Measurements from ENCODE around the gene NKX1-1.

Gene NKX1-1

DNA sequence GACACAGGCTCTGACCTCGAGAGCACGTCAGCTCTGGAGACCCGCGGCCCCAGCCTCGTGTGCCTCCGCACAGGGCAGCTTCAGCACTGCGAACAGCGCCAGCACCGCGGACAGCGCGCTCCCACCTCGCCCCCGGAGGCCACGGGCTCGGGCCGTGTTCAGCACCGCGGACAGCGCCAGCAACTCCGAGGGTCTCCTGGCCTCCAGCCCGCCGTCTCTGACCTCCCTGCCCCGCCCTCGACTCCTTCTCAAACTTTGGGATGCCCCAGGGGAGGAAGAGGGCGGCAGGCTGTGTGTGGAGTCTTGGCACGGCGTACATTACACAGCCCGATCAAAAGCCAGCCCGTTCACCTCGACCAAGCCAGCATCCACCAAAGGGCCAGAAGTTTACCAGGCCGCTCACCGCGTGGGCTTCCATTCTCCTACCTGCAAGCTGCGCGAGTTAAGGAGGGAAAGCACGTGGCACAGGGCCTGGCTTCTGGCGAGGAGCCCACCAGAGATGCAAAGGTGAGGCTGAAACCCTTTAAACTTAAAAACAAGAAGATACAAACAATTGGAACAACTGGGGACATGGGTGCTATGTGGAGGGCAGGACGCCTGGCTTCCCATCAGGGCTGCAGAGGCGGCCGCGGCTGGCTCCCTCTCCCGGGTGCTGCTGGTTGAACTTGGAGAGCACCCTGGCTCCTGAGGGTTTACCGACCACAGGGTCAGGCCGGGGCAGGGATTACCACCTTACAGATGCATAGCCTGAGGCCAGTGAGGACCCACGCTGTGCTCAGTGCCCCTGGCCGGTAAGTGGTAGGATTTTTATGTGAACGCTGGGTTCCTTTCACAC lies 4.5 kb upstream of the NKX1-1 start:
- TF ChIP-seq TAF1 (IDR thresholded peaks at IDR 0.05; ENCODE audit: borderline replicate concordance, insufficient read depth, low read length): no peak
- TF ChIP-seq SIN3A (IDR thresholded peaks at IDR 0.05; ENCODE audit: borderline replicate concordance, insufficient read depth, low read length): peak; percentile 99
- no peak for TF ChIP-seq POLR2AphosphoS5 (IDR thresholded peaks at IDR 0.05; ENCODE audit: low read depth, low read length)
- TF ChIP-seq, protein P1, sequence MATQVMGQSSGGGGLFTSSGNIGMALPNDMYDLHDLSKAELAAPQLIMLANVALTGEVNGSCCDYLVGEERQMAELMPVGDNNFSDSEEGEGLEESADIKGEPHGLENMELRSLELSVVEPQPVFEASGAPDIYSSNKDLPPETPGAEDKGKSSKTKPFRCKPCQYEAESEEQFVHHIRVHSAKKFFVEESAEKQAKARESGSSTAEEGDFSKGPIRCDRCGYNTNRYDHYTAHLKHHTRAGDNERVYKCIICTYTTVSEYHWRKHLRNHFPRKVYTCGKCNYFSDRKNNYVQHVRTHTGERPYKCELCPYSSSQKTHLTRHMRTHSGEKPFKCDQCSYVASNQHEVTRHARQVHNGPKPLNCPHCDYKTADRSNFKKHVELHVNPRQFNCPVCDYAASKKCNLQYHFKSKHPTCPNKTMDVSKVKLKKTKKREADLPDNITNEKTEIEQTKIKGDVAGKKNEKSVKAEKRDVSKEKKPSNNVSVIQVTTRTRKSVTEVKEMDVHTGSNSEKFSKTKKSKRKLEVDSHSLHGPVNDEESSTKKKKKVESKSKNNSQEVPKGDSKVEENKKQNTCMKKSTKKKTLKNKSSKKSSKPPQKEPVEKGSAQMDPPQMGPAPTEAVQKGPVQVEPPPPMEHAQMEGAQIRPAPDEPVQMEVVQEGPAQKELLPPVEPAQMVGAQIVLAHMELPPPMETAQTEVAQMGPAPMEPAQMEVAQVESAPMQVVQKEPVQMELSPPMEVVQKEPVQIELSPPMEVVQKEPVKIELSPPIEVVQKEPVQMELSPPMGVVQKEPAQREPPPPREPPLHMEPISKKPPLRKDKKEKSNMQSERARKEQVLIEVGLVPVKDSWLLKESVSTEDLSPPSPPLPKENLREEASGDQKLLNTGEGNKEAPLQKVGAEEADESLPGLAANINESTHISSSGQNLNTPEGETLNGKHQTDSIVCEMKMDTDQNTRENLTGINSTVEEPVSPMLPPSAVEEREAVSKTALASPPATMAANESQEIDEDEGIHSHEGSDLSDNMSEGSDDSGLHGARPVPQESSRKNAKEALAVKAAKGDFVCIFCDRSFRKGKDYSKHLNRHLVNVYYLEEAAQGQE (IDR thresholded peaks at IDR 0.05; ENCODE audit: insufficient read depth in 1 of 2, low read depth in 2 of 2, low read length in 2 of 2): peak; percentile 98
- TF ChIP-seq FOXP2 (optimal IDR thresholded peaks at IDR 0.05; ENCODE audit: borderline replicate concordance, extremely low read depth, extremely low read length, insufficient read depth): peak; percentile 57

DNA sequence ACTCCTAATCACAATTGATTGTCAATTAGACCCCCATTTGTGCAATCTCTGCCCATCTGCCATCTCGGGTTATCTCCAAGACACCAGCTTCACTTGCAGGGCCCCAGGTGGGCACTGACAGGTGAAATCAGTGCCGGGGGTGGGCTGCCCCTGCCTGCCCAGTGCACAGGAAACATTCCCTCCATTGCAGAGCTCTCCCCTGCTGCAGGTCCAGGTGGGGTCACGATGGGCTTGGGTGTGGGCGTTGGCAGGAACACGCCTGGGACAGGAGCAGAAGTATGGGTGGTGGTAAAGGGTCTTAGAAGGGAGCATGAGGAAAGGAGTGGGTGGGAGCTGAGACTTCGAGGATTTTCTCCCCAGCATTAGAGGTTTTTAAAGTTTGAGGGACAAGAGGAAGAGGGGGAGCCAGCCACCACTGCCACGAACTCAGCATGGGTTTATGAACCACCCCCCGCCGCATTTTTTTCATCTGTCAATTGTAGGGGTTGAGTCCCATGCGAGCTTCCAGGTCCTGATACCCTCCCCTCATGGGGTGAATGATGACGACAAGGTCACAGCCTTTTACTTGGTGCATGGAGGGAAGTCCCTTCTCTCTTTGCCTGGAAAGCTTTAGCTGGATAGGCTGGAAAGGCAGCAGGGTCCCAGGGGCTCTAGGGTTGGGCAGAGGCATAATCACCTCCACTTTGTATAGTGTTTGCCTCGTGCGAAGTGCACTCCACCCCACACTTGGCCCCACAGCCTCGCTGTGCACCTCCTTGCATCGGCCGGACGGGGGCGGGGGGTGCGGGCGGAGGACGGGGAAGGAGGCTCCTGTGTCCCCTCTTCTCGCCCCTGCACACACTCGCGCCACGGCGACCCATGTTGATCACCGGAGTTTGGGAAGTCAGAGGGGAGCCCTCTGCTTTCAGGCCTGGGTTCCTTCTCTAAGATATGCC lies 3.5 kb upstream of the NKX1-1 start:
- TF ChIP-seq FOXP2 (optimal IDR thresholded peaks at IDR 0.05; ENCODE audit: borderline replicate concordance, extremely low read depth, extremely low read length, insufficient read depth) (no peak), TAF1 (IDR thresholded peaks at IDR 0.05; ENCODE audit: borderline replicate concordance, insufficient read depth, low read length) (no peak), SIN3A (IDR thresholded peaks at IDR 0.05; ENCODE audit: borderline replicate concordance, insufficient read depth, low read length) (no peak), POLR2AphosphoS5 (IDR thresholded peaks at IDR 0.05; ENCODE audit: low read depth, low read length) (no peak)
- TF ChIP-seq, protein P1 (IDR thresholded peaks at IDR 0.05; ENCODE audit: insufficient read depth in 1 of 2, low read depth in 2 of 2, low read length in 2 of 2): no peak

DNA sequence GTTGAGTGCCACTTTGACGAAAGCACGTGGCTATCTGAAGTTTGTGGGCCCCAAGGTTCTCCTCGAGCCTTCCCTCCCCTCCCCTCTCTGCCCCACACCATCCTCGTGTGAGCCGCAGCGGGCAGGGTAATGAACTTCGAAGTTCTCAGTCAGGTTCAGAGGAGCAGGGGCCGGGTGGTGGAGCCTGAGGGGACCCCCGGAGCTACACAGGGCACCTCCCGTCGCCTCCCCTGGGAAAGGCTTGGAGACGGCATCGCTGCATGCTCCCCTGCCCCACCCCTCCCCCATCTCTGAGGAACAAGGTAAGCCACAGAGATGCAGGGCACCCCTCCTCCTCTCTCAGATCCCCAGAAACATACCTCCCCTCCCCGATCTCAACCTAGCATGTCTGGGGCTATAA lies 2.8 kb upstream of the NKX1-1 start:
- TF ChIP-seq FOXP2 (optimal IDR thresholded peaks at IDR 0.05; ENCODE audit: borderline replicate concordance, extremely low read depth, extremely low read length, insufficient read depth) (no peak), TAF1 (IDR thresholded peaks at IDR 0.05; ENCODE audit: borderline replicate concordance, insufficient read depth, low read length) (no peak), SIN3A (IDR thresholded peaks at IDR 0.05; ENCODE audit: borderline replicate concordance, insufficient read depth, low read length) (no peak), POLR2AphosphoS5 (IDR thresholded peaks at IDR 0.05; ENCODE audit: low read depth, low read length) (no peak)
- TF ChIP-seq, protein P1 (IDR thresholded peaks at IDR 0.05; ENCODE audit: insufficient read depth in 1 of 2, low read depth in 2 of 2, low read length in 2 of 2): no peak

DNA sequence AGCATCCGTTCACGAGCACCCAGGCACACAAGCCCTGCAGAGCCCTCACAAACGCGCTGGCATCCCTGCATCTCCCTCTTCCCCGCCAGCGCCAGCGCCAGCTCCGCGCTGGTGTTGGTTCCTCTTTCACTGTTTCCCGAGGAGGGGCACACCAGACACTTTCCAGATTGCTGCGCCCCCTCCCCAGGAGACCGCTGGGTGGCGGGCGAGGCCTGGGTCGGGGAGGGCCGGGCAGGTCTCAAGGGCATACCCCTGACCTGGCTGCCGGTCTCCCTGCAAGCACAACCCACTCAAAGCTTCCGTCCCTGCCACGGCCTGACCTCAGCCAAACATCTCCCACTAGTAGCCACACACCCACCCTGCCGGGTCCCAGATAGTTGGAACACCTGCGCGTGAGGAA lies 2.2 kb upstream of the NKX1-1 start:
- TF ChIP-seq, protein P1 (IDR thresholded peaks at IDR 0.05; ENCODE audit: insufficient read depth in 1 of 2, low read depth in 2 of 2, low read length in 2 of 2): no peak
- TF ChIP-seq SIN3A (IDR thresholded peaks at IDR 0.05; ENCODE audit: borderline replicate concordance, insufficient read depth, low read length) (no peak), FOXP2 (optimal IDR thresholded peaks at IDR 0.05; ENCODE audit: borderline replicate concordance, extremely low read depth, extremely low read length, insufficient read depth) (no peak), TAF1 (IDR thresholded peaks at IDR 0.05; ENCODE audit: borderline replicate concordance, insufficient read depth, low read length) (no peak), POLR2AphosphoS5 (IDR thresholded peaks at IDR 0.05; ENCODE audit: low read depth, low read length) (no peak)
